Prostate gland (tissue), 2 donors: ENCODE data around the gene COA5. TPM values are rescaled to one million over a fixed set of nuclear protein-coding genes. Genes with fewer than 3 reads are reported as not detected.
"Not testable (repeated sequence)": the region's sequence is repeated elsewhere in the genome, so short reads cannot be mapped to it uniquely, and the experiment has no call there.

ENCODE experiments used
- DNase-seq: peaks from one replicate; pipeline ENCODE4 v3.0.0-alpha.2; 2019; ENCODE audit warnings: low spot score
- H3K27ac ChIP-seq, 2 donors: fragments of 200-600 bp; sonication (generic); 2 replicates each; pipeline ENCODE4 v1.5.1; 2017 to 2019
- H3K27me3 ChIP-seq: fragments of 200-600 bp; sonication (generic); replicated peaks from 2 replicates; pipeline ENCODE4 v1.5.1; 2019; ENCODE audit not compliant: insufficient read depth
- H3K36me3 ChIP-seq, 2 donors: fragments of 200-600 bp; sonication (generic); 1 replicate in 1 of 2; 2 replicates in 1 of 2; pipeline versions ENCODE4 v1.5.1 to v1.8.1; 2017 to 2019
- H3K4me1 ChIP-seq: fragments of 200-600 bp; sonication (generic); replicated peaks from 2 replicates; pipeline ENCODE4 v1.5.1; 2019
- H3K4me3 ChIP-seq, 2 donors: fragments of 200-600 bp; sonication (generic); 2 replicates each; pipeline ENCODE4 v1.5.1; 2017 to 2019
- H3K9me3 ChIP-seq: fragments of 200-600 bp; sonication (generic); 2 replicates; pipeline ENCODE4 v1.5.1; 2017
- POLR2A ChIP-seq: fragments of 450-650 bp; IDR thresholded peaks from one replicate; pipeline ENCODE4 v1.6.1; 2016; ENCODE audit warnings: antibody characterized with exemption, mild to moderate bottlenecking
- POLR2AphosphoS5 ChIP-seq: sonication (generic); formaldehyde crosslinking; IDR thresholded peaks from one replicate; pipeline ENCODE4 v1.6.1; 2017; ENCODE audit warnings: antibody characterized with exemption
- WGBS: methylation state at CpG from one replicate; pipeline ENCODE4 v1.1.5; 2018; 5-methylcytosine and 5-hydroxymethylcytosine counted together
- intact Hi-C: fragments of 100-400 bp; cut with DNase I; formaldehyde crosslinking; loops from one replicate; pipeline ENCODE4 v1.14.2; 2022
- total RNA-seq, 2 donors: library from RNA; depleted of rRNA; stranded (reverse); fragments of >200 nt; gene quantifications; one replicate each; pipeline ENCODE4 v1.1.0, GENCODE V29; 2016
- TF ChIP-seq, protein P1 (sequence below), 4 experiments: fragments of 200-600 bp in 2 of 4; fragments of 450-650 bp in 2 of 4; sonication (generic) in 2 of 4; IDR thresholded peaks; 1 replicate in 3 of 4; 2 replicates in 1 of 4; pipeline ENCODE4 v1.5.1; 2016 to 2019; ENCODE audit warnings: antibody characterized with exemption in 4 of 4, mild to moderate bottlenecking in 2 of 4, moderate library complexity in 2 of 4

COA5 gene
- total RNA-seq, 2 donors from 2014 or later, result 34.9 to 41.6 TPM

DNA sequence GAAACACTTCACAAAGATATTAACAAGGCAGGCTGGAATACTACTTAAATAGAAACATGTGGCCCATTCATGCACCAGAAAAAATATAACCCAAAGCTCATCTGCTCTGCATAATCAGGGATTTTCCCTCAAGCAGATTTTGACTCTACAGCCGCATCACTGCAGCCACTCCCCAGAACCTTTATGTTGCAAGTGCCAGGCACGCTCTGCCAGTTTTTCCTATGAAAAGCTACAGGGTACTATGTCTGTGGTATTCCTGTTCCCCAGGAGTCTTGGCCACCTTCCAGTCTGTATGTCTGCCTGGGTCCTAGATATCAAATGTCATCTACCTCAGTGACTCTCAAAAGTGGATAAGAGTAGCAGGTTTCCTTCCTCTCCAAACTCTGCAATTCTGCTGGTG lies 3.8 kb downstream of the COA5 start:
- peaks cover 6% of the 10 kb centered on the region for H3K4me1 ChIP-seq
- TF ChIP-seq, protein P1, sequence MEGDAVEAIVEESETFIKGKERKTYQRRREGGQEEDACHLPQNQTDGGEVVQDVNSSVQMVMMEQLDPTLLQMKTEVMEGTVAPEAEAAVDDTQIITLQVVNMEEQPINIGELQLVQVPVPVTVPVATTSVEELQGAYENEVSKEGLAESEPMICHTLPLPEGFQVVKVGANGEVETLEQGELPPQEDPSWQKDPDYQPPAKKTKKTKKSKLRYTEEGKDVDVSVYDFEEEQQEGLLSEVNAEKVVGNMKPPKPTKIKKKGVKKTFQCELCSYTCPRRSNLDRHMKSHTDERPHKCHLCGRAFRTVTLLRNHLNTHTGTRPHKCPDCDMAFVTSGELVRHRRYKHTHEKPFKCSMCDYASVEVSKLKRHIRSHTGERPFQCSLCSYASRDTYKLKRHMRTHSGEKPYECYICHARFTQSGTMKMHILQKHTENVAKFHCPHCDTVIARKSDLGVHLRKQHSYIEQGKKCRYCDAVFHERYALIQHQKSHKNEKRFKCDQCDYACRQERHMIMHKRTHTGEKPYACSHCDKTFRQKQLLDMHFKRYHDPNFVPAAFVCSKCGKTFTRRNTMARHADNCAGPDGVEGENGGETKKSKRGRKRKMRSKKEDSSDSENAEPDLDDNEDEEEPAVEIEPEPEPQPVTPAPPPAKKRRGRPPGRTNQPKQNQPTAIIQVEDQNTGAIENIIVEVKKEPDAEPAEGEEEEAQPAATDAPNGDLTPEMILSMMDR (IDR thresholded peaks at IDR 0.05), result no peak
- no peak for TF ChIP-seq POLR2AphosphoS5
- no peak for TF ChIP-seq POLR2A
- DNase-seq, result no peak
- H3K4me3 ChIP-seq, result no peak overlapping the region
- no peak overlapping the region for H3K27ac ChIP-seq
- 73% methylated on average over 2 of the region's 2 CpGs for WGBS
- H3K36me3 ChIP-seq, result no peaks in the 10 kb centered on the region
- intact Hi-C loops, result no loop called here
- H3K9me3 ChIP-seq, result no peaks in the 10 kb centered on the region
- no peaks in the 10 kb centered on the region for H3K27me3 ChIP-seq

GRCh38 chr2:98601532-98602132 lies 6.7 kb downstream of the COA5 start:
- H3K4me3 ChIP-seq, result no peak overlapping the region
- no peaks in the 10 kb centered on the region for H3K9me3 ChIP-seq
- no peaks in the 10 kb centered on the region for H3K27me3 ChIP-seq
- TF ChIP-seq, protein P1 (IDR thresholded peaks at IDR 0.05), result peak in 3 of 4 experiments; percentile 14 to 55 (median 42)
- no peak for TF ChIP-seq POLR2AphosphoS5
- no peak for TF ChIP-seq POLR2A
- intact Hi-C loops, result no loop called here
- DNase-seq, result no peak
- no peaks in the 10 kb centered on the region for H3K36me3 ChIP-seq
- H3K4me1 ChIP-seq, result no peaks in the 10 kb centered on the region
- H3K27ac ChIP-seq, result no peak overlapping the region
- WGBS, result 86% methylated on average over 3 of the region's 3 CpGs

DNA sequence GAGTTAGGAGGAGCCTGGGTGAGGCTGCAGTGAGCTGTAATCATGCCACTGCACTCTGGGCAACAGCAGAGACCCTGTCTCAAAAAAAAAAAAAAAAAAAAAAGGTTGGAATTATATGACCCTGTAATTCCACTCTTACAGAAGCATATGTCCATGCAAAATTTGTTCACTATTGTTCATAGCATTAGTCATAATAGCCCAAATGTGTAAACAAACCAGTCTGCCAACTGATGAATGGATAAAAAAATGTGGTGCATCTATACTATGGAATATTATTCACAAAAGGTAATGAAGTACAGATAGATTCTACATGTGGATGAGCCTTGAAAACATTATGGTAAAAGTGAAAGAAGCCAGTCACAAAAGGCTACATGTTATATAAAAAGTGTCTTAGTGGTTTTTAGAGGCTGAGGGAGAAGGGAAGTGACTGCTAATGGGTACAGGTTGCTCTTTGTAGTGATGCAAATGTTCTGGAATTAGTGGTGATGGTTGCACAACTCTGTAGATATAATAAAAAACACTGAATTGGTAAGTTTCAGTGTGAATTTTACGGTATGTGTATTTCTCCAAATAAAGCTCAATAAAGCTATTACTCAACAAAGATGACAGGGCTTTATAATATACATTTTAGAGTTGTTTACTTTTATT lies 9.4 kb downstream of the COA5 start:
- no peak for DNase-seq
- no peak overlapping the region for H3K27ac ChIP-seq
- intact Hi-C loops, result no loop called here
- no peak overlapping the region for H3K4me3 ChIP-seq
- no peaks in the 10 kb centered on the region for H3K27me3 ChIP-seq
- no peaks in the 10 kb centered on the region for H3K4me1 ChIP-seq
- WGBS, result 89% methylated on average over 1 of the region's 1 CpG
- H3K36me3 ChIP-seq, result no peaks in the 10 kb centered on the region
- TF ChIP-seq POLR2A (no peak), POLR2AphosphoS5 (no peak)
- TF ChIP-seq, protein P1 (IDR thresholded peaks at IDR 0.05), result no peak
- no peaks in the 10 kb centered on the region for H3K9me3 ChIP-seq

- DNase-seq, H3K27ac ChIP-seq, H3K27me3 ChIP-seq, H3K36me3 ChIP-seq, intact Hi-C loops, H3K4me3 ChIP-seq, H3K4me1 ChIP-seq, H3K9me3 ChIP-seq: not testable (repeated sequence)
- 90% methylated on average over 4 of the region's 4 CpGs for WGBS
These were observed 13.6 kb downstream of the COA5 start for GRCh38 chr2:98594665-98595064.

- DNase-seq, result no peak
- no peaks in the 10 kb centered on the region for H3K4me1 ChIP-seq
- TF ChIP-seq POLR2AphosphoS5, result no peak
- TF ChIP-seq POLR2A, result no peak
- TF ChIP-seq, protein P1 (IDR thresholded peaks at IDR 0.05), result no peak
- H3K36me3 ChIP-seq, result no peaks in the 10 kb centered on the region
- WGBS, result 97% methylated on average over 8 of the region's 8 CpGs
- H3K27ac ChIP-seq, result no peak overlapping the region
- no peaks in the 10 kb centered on the region for H3K9me3 ChIP-seq
- H3K27me3 ChIP-seq, result no peaks in the 10 kb centered on the region
- no peak overlapping the region for H3K4me3 ChIP-seq
- intact Hi-C loops, result no loop called here
These were observed 15.7 kb downstream of the COA5 start for GRCh38 chr2:98592565-98592964.
